Measurements from ENCODE around the gene CRABP1.
A peak's percentile ranks its signal among the peaks of the same experiment; 100 is the strongest.

CRABP1 gene

DNA sequence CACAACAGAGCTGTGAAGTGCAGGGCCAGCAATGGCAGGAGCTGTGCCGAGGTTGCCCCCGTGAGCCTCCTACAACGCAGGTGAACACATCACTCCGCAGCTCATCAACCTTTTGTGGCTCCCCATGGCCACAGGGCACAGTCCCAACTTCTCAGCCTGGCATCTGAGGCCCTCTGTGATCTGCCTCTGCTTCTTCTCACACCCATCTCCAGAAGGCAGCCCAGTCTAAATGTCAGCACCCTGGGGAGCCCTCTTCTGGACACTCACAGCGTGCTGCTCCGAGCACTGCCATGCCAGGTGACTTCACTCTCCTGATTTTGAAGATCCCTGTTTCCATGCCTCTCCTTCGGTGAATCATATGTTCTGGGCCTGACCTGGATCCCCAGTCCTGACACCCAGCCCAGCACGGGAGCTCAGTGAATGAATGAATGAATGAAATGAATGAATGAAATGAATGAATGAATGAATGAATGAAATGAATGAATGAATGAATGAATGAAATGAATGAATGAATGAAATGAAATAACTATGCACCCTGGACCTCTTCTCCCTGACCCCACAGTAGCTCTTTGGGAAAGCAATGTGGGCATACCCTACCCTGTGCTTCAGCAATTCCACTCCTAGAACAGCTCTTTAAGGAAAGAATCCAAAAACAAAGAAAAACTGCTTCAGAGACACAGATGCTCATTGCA is 22.9 kb upstream of the CRABP1 start:
- peak in 1 of 2 donors; percentile 15 for DNase-seq

DNA sequence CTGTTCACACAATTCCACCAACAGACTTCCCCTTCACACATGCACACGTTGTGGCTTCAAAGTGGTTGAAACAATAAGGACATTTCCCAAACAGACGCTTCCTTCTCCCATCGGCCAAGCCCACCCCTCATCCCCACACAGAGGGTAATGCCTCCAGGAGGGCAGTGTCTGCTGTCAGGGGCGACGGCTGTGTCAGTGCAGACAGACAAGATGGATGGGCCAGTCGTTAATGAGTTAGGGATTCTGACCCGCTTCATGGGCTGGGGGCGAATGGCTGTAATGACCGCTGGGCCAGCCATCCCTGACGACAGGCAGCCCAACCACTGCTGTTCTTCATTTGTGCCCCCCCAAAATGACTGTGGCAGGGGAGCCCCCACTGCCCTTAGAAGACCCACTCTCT is 20.6 kb upstream of the CRABP1 start:
- no peak for DNase-seq

DNA sequence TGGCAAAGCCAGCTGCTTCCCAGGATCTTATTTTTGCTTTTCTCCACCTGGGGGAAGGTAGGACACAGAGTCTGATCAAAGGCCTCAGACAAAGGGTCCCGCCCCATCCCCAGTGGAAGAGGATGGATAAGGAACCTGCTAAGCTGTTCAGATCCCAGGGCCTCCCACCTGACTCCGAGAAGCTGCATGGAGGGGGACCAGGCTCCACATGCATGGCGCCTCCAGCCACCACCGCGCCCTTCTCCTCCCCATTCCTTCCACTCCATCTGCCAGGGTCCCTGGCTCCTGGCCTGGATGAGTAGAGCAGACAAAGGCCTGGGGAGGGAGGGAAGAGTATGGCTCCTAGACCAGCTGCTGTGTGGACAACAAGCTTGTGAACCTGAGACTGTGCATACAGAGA is 20.0 kb upstream of the CRABP1 start:
- no peak for DNase-seq

DNA sequence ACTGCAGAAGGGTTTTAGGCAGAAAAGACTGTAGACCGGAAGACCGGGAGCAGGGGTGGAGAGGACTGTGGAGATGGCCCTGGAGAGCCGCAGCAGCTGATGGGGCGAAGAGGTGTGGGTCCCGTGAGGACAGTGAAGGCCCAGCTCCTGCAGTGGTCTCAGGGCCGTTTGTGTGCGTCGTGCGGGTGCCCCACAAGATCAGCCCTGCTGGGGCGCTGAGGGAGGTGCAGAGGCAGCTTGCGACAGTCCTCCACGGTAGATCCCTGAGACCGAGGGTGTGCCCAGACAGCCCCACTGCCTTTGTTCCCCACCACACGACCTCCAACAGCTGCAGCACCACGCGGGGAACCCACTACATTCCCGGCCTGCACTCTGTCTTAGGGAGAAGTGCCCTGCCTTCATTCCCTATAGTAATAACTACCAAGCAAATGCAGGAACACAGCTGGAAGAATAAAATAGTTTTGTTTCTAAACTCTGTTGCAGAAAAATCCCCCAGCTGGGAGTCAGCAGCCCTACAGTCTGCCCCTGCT is 19.0 kb upstream of the CRABP1 start:
- no peak for DNase-seq

DNA sequence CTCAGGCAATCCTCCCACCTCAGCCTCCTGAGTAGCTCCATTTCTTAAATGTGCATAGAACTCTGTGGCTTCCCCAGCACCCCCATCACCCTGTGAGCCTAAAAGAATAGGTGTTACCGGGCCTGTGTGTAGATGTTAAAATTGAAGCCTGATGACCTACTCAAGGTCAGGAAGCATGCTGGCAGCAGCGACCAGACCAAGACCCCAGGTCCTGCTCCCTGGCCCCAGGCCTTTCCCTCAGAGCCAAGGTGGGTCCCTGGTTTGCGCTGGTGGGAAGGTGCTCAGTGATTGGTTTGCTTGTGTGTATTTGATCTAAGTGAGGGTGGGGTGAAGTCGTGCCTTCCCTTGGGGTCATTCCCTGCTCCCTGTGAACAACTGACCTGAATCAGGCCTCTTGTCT is 18.4 kb upstream of the CRABP1 start:
- DNase-seq, result no peak

DNA sequence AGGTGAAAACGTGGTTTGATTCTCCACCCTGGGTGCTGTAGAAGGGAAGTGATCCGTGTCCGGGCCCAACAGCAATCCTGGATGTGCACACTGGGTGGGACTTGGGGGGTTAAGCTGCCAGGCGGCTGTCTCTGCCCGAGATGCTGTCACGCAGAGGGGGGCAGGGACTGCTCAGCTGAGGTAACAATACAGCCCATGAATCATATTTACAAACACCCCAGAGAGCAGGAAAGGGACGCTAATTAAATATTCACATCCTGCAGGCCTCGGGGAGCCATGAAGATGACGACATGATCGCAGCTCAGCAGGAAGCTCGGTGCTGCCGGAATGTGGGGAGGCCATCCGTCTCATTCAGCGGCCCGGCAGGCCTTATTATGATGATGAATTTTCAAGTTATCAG is 17.9 kb upstream of the CRABP1 start:
- DNase-seq, result no peak

DNA sequence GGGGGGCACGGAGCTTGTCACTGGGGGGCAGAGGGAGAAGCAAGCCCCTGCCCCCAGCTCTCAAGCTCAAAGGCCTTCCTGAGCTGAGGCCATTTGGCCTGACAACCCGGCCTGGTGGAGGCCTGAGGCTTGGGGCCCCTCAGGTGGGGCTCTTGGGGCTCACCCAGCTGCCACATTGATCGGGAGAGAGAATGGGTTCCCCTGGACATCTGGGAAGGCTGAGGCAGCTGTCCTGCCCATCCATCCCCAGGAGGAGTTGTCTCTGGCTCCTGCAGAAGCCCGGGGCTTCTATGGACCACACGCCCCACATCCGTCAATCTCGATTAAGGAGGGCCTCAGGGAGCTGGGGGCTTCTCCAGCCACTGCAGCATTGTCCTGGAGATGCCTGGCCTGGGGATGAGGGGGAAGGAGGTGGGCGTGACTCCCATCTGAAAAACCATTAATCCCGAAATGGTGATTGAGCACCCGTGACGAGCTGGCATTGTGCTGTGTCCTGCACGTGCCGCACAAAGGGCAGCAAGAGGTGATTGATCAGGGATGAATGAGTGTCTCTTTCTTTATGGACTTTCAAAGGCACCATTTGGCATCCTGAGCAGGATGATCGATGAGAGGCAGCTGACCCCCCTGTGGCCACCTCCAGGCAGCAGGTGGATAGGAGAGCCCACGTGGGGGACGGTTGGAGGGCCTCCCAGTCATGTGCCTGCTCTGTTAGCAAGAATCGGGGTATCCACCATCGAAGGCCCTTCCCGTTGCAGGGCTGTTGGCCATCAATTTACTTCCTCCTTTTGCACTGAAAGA is 17.2 kb upstream of the CRABP1 start:
- DNase-seq, result peak in 1 of 2 donors; percentile 17

DNA sequence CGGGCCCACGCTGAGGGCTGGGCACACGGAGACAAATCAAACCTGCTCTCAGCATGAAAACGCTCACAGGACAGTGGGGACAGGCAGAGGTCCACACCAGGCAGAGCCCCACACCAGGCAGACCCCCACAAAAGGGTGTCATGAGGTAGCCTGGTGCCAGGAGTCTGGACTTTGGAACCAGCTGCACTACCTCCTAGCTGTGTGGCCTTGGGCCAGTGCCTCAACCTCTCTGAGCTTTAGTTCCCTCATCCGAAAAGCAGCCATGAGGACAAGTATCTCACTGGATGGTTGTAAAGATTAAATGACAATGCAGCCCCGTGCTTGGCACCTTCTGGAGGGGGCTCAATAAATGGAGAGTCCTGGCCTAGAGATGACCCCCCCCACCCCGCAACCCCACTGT is 16.5 kb upstream of the CRABP1 start:
- no peak for DNase-seq

DNA sequence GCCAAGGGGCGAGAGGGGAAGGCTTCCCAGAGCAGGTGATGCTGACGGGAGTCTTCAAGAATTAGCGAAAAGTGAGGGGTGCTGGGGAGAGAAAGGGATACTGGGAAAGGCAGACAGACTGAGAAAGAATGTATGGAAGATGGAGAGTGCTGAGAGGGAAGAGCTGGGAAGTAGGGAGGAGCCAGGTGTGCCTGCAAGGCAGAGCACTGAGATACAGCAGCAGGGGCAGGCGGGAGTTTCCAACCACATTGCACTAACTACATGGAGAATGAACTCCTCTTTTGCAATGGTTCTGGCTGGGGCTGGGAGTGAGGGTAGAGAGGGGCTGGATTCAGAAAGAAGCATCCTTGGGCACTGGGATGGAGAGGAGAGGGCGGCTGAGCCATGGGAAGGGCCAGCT is 16.0 kb upstream of the CRABP1 start:
- no peak for DNase-seq

DNA sequence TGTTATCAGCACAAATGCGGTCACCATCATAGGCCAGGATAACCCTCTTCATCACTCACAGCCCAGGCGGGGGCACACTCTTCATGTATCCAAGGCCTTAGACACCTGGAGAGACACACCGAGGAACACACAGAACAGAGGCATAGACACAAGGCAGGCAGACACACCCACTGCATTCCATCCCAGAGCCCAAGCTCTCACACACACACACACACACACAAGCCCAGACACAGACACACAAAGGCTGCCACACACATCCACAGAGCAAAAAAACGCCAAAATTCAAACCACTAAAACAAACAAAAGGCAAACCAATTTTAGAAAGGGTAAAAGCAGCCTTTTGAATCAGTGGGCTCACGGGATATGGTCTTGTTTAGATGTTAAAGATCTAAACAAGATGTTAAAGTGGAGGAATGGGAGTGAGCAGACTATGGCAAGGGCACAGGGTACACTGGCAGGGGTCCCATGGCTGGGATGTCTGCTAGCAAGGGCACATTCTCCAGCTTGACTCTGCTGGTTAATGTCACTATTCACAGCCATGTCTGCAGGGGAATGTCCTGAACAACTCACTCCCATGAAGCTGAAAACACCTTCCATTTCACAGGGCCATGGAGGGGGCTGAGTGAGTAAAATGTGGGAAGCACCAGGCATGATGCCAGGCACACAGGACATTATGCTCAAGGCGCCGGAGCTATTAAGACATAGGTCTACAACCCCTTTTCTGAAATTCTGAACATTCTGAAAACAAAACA is 14.9 kb upstream of the CRABP1 start:
- DNase-seq, result no peak

DNA sequence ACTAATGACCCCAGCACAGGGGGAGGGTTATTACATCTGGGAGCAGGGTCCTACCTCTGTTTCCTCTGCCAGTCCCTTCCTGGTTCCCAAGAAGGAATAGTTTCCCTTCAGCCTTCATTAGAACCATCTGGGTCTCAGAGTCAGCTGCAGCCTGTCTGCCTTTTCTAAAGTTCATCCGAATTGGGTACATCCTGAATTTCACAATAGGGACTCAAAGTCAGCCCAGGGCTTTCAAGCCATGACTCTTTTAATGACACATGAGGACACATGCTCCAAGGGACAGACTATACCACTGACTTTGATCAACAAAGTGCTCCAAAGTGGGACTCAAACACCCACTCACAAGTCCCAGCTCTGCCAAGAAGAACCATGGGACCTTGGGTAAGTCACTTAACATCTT is 12.7 kb upstream of the CRABP1 start:
- DNase-seq, result peak; percentile 8 to 14

DNA sequence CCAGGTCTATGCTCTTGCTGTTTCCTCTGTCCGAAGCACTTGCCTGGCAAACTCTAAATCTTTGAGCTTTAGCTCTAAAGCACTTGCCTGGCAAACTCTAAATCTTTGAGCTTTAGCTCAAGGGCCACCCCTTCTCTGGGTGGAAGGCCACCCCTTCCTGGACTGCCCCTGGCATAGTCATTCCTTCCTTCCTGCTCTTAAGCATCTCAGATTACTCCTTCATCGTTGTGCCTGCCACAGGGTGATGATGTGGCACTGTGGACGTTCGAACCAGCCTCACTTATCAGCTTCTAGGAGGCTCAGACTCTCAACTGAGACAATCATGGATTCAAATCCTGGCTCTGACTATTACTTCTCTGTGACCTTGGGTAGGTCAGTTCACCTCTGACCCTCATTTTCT is 10.5 kb upstream of the CRABP1 start:
- DNase-seq, result no peak

DNA sequence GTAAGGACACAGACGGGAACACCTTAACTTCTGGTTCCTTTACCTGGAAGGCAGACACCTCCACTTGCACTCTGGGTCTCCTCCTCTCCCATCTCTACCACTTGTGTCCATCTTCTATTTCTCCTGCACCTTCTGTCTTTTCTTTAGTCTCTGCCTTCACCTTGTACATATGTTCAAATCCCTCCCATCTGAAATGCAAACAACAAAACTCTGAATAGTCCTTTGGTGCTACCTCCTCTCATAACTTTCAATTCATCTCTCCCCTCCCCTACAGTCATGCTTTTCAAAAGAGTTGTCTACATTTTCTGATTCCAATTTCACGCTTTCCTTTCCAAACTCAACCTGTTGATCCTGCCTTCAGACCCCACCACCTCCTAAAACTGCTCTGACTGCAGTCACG is 5.3 kb upstream of the CRABP1 start:
- DNase-seq, result no peak

DNA sequence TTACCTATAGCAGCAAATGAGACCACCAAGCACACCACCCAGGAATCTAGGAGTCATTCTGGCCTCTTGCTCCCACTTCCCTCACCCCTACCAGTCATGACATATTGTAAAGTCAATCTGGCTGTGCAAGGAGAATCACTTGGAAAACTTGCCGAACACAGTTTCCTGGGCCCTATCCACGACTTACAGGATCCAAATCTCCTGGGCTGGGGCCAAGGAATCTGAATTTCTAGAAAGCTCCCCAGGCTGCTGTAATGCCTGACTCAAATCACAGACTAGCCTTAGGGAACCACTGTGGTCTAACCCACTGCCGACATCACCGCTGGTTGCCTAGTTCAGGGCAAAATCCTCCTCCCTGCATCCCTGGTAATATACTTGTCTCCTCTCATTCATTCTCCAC is 4.2 kb upstream of the CRABP1 start:
- no peak for DNase-seq

DNA sequence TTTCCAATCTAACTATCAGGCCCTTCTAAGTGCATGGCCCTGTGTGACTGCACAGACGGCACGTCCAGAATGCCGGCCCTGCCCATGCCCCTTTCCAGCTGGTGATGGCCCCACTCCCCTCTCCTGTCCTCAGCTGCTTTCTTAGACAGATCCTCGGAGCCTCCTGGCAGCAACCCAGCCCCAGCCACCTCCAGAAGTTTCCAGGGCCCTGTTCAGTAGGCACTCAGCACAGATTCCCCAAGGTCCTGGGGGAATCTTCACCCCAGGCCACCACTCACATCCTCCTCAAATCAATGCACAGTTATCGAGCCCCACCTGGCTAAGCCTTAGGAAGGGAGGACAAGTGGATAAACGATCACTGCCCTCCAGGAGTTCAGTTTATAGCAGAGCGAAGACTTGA is 1.4 kb upstream of the CRABP1 start:
- DNase-seq, result no peak

DNA sequence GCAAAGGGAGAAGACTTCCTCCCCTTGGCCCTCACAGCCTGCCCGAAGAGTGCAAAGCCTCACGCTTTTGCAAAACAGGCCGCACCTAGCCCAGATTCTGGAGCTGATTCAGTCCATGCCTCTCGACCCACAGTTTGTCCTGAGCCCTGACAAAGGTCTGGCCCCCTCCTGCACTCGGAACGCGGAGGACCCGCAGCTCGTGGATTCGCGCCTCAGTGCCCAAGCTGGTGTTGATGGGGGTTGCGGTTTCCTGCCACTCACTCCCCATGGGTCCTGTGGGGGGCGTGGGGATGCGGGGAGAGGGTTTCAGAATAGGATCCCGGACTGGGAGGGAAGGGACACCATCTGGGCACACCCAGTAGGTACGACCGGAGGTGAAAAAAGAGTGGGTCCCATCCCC is 594 bp upstream of the CRABP1 start:
- DNase-seq, result no peak

DNA sequence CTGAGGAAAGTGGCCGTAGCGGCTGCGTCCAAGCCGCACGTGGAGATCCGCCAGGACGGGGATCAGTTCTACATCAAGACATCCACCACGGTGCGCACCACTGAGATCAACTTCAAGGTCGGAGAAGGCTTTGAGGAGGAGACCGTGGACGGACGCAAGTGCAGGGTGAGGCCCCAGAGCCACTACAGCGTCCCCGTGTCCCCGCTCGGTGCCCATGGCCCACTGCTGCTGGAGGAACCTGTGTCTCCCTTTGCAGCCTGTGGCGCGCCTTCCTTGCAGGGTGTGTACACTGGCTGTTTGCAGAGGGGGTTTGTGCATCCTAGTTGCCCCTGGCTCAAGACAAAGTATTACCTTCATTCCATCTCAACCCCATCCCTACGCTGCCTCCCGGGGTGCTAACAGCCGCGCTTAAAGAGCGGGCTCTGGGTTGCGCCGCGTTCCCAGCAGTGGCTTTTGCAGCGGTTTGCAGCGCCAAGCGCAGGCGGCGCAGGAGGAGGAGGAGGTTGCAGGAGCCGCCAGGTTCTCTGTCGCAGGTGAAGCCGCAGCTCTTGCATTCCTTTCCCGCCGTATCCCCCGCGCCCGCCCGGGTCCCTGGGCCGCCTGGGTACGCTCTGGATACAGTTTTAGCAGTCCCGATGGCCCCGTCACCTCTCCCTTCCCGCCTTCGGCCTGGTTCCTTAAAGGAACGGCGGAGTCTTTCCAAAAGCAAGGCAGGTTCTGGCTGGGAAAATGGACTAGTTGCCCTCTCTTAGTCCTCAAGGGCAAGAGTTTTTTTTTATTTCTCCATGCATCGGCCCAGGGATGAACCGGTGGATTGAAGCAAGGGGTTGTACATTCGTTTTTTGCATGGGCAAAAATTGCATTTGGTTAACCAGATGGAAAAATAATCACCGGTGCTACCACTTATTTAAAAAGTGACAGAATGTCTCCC is 1.2 kb downstream of the CRABP1 start:
- no peak for DNase-seq

DNA sequence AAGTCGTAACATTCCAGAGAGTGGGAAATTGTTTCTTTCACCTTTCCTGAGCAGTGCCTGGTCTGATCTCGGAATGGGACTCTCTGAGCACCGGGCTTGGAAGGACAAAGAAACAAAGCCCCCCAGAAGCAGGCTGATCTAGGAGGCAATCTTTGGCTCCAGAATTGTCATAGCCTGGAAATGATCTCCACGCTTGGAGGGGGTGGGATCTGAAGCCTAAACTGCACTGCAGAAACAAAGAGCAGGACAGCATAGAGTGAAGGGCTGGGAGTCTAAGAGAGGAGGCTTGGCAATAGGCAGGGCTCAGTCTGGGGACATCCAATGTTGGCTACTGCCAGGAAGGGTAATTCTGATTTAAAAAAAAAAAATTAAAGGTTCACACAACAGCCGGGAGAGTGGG is 1.9 kb downstream of the CRABP1 start:
- DNase-seq, result no peak

DNA sequence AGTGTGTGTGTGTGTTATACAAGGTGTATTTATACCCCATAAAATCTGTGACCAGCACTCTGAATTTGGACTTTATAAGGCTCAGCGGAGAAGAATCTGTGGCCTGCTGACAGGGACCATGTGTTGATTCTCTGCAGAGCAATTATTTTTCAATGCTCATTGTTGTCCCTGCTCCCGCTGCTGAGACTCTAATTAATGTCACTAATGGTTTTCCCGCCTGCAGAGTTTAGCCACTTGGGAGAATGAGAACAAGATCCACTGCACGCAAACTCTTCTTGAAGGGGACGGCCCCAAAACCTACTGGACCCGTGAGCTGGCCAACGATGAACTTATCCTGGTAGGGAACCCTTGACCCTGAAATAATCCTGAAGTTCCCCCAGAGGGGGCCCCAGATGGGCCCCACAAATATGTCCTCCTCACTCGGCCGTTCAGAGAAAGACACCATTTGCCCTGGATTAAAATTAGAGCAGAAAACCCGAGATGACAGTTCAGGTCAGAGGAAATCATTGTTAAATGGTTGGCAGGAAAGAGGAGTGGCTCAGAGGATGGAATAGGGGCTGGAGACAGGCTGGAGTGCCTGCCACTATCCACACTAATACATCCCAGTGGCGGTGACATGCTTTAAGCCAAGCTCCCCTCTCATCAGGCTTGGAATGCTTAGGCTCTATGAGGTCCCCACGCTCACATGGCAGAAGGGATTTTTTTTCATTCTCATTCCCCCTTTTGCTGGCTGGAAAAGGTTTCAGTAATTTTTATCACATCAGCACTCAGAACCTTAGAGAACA is 3.3 kb downstream of the CRABP1 start:
- no peak for DNase-seq

DNA sequence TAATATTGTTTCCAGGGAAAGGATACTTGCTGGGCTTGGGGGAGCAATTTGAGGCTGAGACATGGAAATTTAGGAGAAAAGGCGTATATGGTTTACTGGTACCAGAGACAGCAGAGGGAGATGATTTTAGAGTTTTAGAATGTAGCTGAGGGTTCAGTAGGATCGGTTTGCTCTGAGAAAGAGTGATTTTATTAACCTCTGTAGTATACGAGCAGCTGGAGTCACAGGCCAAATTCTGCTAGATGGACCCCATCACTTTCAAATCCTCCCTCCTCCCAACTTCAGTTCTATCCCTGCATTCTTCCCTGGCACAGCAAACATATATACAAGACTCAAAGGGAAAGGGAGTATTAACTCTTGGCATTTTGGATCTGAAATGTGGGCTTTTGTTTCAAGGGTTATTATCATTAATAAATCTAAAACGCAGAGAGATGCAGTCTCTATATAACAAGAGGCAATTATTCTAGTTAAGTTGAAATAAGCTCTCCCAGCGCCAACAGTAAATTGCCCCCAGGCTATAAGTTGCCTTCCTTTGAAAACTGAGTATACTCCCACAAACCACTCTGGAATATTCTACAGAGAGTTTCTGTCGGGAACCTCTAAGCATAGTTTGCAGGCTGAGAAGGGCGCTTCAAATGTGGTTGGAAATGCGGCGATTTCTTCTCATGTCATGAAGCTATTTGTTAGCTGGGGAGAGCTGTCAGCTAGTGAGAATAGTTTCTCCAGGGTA is 5.4 kb downstream of the CRABP1 start:
- no peak for DNase-seq
